Ovary (tissue), 9 donors: ENCODE data around the gene PRAME. TPM values are rescaled to one million over a fixed set of nuclear protein-coding genes. Genes with fewer than 3 reads are reported as not detected.

ENCODE experiments used
- DNase-seq, 5 donors: peaks; one replicate each; pipeline ENCODE4 v3.0.0-alpha.2; 2019 to 2020
- H3K27ac ChIP-seq, 2 donors: fragments of 200-600 bp; one replicate each; pipeline versions ENCODE4 v1.5.1 to v1.8.0; 2019 to 2022
- H3K27me3 ChIP-seq: fragments of 200-600 bp; one replicate; pipeline ENCODE4 v1.8.0; 2022
- H3K36me3 ChIP-seq: fragments of 200-600 bp; sonication (generic); one replicate; pipeline ENCODE4 v1.5.1; 2019
- H3K4me1 ChIP-seq: one replicate; pipeline ENCODE4 v1.8.1; 2013; ENCODE audit warnings: mild to moderate bottlenecking, moderate library complexity; ENCODE audit not compliant: insufficient read depth
- H3K4me3 ChIP-seq: fragments of 200-600 bp; sonication (generic); one replicate; pipeline ENCODE4 v1.5.1; 2017
- H3K9me3 ChIP-seq, 2 donors: fragments of 200-600 bp in 1 of 2; sonication (generic) in 1 of 2; one replicate each; pipeline versions ENCODE4 v1.5.1 to v1.8.1; 2013 to 2019; ENCODE audit warnings: mild to moderate bottlenecking in 1 of 2, moderate library complexity in 1 of 2
- CTCF ChIP-seq, 3 donors: fragments of 450-650 bp in 2 of 3; fragments of 200-600 bp in 1 of 3; IDR thresholded peaks; one replicate each; pipeline versions ENCODE4 v1.5.1 to v1.8.0; 2016 to 2022; ENCODE audit warnings: antibody characterized with exemption in 3 of 3, mild to moderate bottlenecking in 1 of 3
- EP300 ChIP-seq: sonication (generic); formaldehyde crosslinking; IDR thresholded peaks from one replicate; pipeline ENCODE4 v1.6.1; 2017; ENCODE audit warnings: antibody characterized with exemption
- POLR2A ChIP-seq: fragments of 450-650 bp; IDR thresholded peaks from one replicate; pipeline ENCODE4 v1.6.1; 2017; ENCODE audit warnings: antibody characterized with exemption, mild to moderate bottlenecking, moderate library complexity
- WGBS, 3 donors: extraction: QIAGEN DNeasy Blood & Tissue Kit in 1 of 3; methylation state at CpG; one replicate each; pipeline versions ENCODE4 v1.1.5 to v1.1.7; 2013 to 2017; 5-methylcytosine and 5-hydroxymethylcytosine counted together
- intact Hi-C, 4 donors: fragments of 100-400 bp; cut with DNase I; formaldehyde crosslinking; loops; one replicate each; pipeline versions ENCODE4 v1.11.0 to v1.15.1; 2022 to 2023
- polyA plus RNA-seq, 2 donors: library from polyadenylated mRNA; stranded (reverse); fragments of 200-250 nt in 1 of 2; fragments of 350-450 nt in 1 of 2; fragmentation: Illumina TruSeq in 1 of 2; extraction: RNeasy Lipid Tissue Mini Kit (QIAGEN cat#74804) in 1 of 2; gene quantifications; one replicate each; pipeline ENCODE4 v1.2.3, GENCODE V29; 2013 to 2014
- total RNA-seq, 7 donors: library from RNA; depleted of rRNA in 2 of 7; stranded (reverse); fragments of >200 nt in 2 of 7; fragmentation: NEBNext Ultra II Directional in 3 of 7; extraction: Animal tissue kit (Norgen Biotek cat#: 25700) in 3 of 7; gene quantifications; one replicate each; pipeline versions ENCODE4 v1.1.0 to v1.2.4, GENCODE V29; 2016 to 2023
- donor health status: DM: no; HTN: no; CAD: no; lungs with moderate emphysema.
- donor health status: DM: no; HTN: no; CAD: no.
- donor health status: Bipolar disorder and iron deficiency.
- donor health status: DM: yes; HTN: yes; CAD: no.
- donor health status: DM: no; HTN: no; CAD: no.
- donor health status: DM: yes; HTN: yes; CAD: no.

Gene PRAME
- total and polyA plus RNA-seq, 9 donors = 1.3 to 18.0 (median 2.8) TPM

DNA sequence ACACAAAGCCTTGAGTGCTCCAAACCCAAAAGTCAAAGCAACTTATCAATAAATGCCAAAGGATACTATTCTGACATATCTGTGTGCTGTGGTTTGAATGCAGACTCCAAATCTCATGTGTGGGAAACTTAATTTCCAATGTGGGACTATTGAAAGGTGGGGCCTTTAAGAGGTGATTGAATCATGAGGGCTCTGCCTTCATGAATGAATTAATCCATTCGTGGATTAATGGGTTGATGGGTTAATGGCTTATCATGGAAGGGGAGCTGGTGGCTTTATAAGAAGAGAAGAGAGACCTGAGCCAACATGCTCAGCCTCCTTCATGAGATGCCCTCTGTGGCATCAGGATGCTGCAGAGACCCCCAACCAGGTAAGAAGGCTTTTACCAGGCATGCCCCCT lies 22.1 kb downstream of the PRAME start:
- TF ChIP-seq EP300 (no peak), POLR2A (no peak)
- Histone ChIP-seq H3K4me1 (no peaks in the 10 kb centered on the region), H3K27me3 (no peaks in the 10 kb centered on the region), H3K27ac (no peak overlapping the region), H3K9me3 (no peaks in the 10 kb centered on the region), H3K4me3 (no peak overlapping the region), H3K36me3 (no peaks in the 10 kb centered on the region)
- intact Hi-C loops = no loop called here
- DNase-seq = no peak
- 31 to 42% (median 34%) methylated on average over 1 of the region's 1 CpG for WGBS, 3 donors

DNA sequence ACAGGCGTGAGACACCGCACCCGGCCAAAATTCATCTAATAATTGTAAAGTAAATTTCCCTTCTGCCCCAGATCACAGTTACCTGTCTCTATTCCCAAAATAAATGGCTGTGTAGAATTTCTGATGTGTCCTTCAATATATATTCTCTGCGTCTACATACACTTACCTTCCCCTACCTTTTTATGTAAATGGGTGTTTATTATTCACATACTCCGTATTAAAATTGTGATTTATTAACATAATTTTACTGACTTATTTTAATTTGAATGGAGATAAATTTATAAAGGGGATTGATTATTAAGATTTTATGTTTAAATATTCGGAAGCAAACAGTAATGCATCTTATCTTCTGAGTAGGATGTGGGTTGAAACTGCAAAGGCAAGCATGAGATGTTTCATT lies 22.6 kb downstream of the PRAME start:
- DNase-seq = no peak
- Histone ChIP-seq H3K36me3 (no peaks in the 10 kb centered on the region), H3K9me3 (no peaks in the 10 kb centered on the region), H3K4me1 (no peaks in the 10 kb centered on the region), H3K4me3 (no peak overlapping the region), H3K27me3 (no peaks in the 10 kb centered on the region), H3K27ac (no peak overlapping the region)
- intact Hi-C loops = no loop called here
- 70 to 80% (median 75%) methylated on average over 6 of the region's 6 CpGs for WGBS, 3 donors
- no peak for TF ChIP-seq CTCF (IDR thresholded peaks at IDR 0.05)
- no peak for TF ChIP-seq POLR2A
- no peak for TF ChIP-seq EP300

GRCh38 chr22:22535662-22536061 lies 23.4 kb downstream of the PRAME start:
- intact Hi-C loops = no loop called here
- no peak for DNase-seq
- no peak overlapping the region for H3K27ac ChIP-seq
- no peaks in the 10 kb centered on the region for H3K4me1 ChIP-seq
- TF ChIP-seq CTCF (IDR thresholded peaks at IDR 0.05) (no peak), POLR2A (no peak), EP300 (no peak)
- no peak overlapping the region for H3K4me3 ChIP-seq
- H3K36me3 ChIP-seq = no peaks in the 10 kb centered on the region
- H3K27me3 ChIP-seq = no peaks in the 10 kb centered on the region
- 73 to 91% (median 85%) methylated on average over 3 of the region's 3 CpGs for WGBS, 3 donors
- H3K9me3 ChIP-seq = no peaks in the 10 kb centered on the region

DNA sequence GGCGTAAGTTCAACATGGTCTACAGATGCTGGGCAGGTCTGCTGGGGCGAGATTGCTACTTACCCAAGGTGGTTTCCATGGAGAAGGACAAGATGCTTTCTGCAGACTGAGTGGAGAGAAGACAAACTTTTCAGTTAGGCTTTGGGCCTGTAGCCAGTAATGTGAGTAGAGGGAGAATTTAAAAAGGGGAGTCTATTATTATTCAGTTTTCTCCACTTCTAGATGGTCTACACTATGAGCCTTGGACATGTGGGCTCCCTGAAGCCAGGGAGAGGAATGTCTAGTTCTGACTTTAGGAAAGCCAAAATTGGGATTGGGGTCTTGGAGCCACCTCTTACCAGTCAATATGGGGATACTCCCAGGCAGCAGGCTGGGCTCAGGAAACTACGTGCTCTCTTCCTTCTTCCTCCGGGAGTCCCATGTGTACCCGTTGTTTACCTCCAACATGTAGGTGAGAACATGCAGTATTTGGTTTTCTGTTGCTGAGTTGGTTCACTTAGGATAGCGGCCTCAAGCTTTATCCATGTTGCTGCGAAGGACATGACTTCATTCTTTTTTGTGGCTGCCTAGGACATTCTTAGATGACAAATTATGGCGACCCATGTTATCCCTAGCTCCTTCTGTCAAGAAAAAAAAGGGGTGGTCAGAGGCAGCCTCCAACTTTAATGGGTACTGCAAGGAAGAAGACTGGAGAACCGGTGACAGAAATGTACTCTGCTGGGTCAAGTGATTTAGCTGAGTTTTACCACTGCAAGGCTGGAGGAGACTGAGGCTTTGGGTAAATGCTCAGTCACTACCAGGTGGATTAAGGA lies 24.3 kb downstream of the PRAME start:
- Histone ChIP-seq H3K36me3 (no peaks in the 10 kb centered on the region), H3K27me3 (no peaks in the 10 kb centered on the region), H3K9me3 (no peaks in the 10 kb centered on the region), H3K4me3 (no peak overlapping the region), H3K4me1 (no peaks in the 10 kb centered on the region), H3K27ac (no peak overlapping the region)
- 82 to 87% (median 82%) methylated on average over 9 of the region's 9 CpGs for WGBS, 3 donors
- intact Hi-C loops = no loop called here
- no peak for DNase-seq
- TF ChIP-seq POLR2A = no peak
- TF ChIP-seq EP300 = no peak
- TF ChIP-seq CTCF (IDR thresholded peaks at IDR 0.05) = no peak

DNA sequence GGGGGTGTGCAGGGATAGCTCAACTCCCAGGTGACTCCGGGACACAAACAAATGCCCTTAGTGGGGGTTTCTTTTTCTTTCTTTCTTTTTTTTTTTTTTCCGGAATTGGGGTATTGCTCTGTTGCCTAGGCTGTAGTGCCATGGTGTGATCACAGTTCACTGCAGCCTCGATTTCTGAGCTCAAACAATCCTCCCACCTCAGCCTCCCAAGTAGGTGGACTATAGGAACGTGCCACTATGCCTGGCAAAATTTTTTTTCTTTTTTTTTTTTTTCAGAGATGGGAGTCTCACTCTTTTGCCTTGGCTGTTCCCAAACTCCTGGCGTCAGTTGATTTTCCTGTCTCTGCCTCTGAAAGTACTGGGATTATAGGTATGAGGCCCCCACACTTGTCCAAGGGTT lies 25.2 kb downstream of the PRAME start:
- Histone ChIP-seq H3K36me3 (no peaks in the 10 kb centered on the region), H3K4me3 (no peak overlapping the region), H3K27me3 (no peaks in the 10 kb centered on the region), H3K9me3 (no peaks in the 10 kb centered on the region), H3K4me1 (no peaks in the 10 kb centered on the region), H3K27ac (no peak overlapping the region)
- TF ChIP-seq CTCF (IDR thresholded peaks at IDR 0.05) = no peak
- TF ChIP-seq EP300 = no peak
- no peak for TF ChIP-seq POLR2A
- intact Hi-C loops = no loop called here
- WGBS, 3 donors = 58 to 81% (median 73%) methylated on average over 5 of the region's 5 CpGs
- DNase-seq = no peak
